Cortex of kidney (tissue), 1 donor: ENCODE measurements around the gene C3.

ENCODE experiments used
- DNase-seq: peaks from one replicate; lab custom pipeline; 2025; lab: John Stamatoyannopoulos, UW

C3 gene

GRCh38 chr19:6744381-6745301 lies 24.2 kb upstream of the C3 start:
- no peak for DNase-seq

GRCh38 chr19:6743714-6744380 lies 23.4 kb upstream of the C3 start:
- DNase-seq = no peak

- no peak for DNase-seq
Measured at GRCh38 chr19:6743066-6743465, 22.6 kb upstream of the C3 start.

GRCh38 chr19:6740589-6741343 lies 20.3 kb upstream of the C3 start:
- no peak for DNase-seq

- DNase-seq = no peak
Measured at GRCh38 chr19:6739883-6740588, 19.6 kb upstream of the C3 start.

- DNase-seq = no peak
Measured at GRCh38 chr19:6739390-6739882, 19.0 kb upstream of the C3 start, which contains the start of gene TRIP10. Gene TRIP10 (plus strand): TSS chr19:6739680. CDS start chr19:6739762, 82 bp downstream.

- DNase-seq = no peak
Measured at GRCh38 chr19:6738787-6739389, 18.4 kb upstream of the C3 start.

GRCh38 chr19:6737873-6738786 lies 17.7 kb upstream of the C3 start:
- DNase-seq = no peak

GRCh38 chr19:6737284-6737872 lies 16.9 kb upstream of the C3 start, which contains the start of gene GPR108:
Gene GPR108 (minus strand): TSS chr19:6737580. CDS start chr19:6737576, 4 bp downstream.
- DNase-seq = peak; percentile 96

- no peak for DNase-seq
Measured at GRCh38 chr19:6736917-6737283, 16.4 kb upstream of the C3 start.

- no peak for DNase-seq
Measured at GRCh38 chr19:6736169-6736916, 15.9 kb upstream of the C3 start.

GRCh38 chr19:6735181-6735911 lies 14.9 kb upstream of the C3 start:
- no peak for DNase-seq

- DNase-seq = no peak
Measured at GRCh38 chr19:6734096-6734696, 13.7 kb upstream of the C3 start.

- no peak for DNase-seq
Measured at GRCh38 chr19:6733338-6734095, 13.1 kb upstream of the C3 start.

- no peak for DNase-seq
Measured at GRCh38 chr19:6732803-6733337, 12.4 kb upstream of the C3 start.

- DNase-seq = no peak
Measured at GRCh38 chr19:6731822-6732221, 11.4 kb upstream of the C3 start.
